Body of pancreas (tissue), 4 donors: ENCODE data around the gene CACNG4. TPM values are rescaled to one million over a fixed set of nuclear protein-coding genes. Genes with fewer than 3 reads are reported as not detected.

Source experiments
- ATAC-seq: fragments of 150-250 bp; one replicate; pipeline ENCODE4 v1.9.1; 2016
- DNase-seq, 4 donors: peaks; one replicate each; pipeline ENCODE4 v3.0.0-alpha.2; 2019
- H3K27ac ChIP-seq, 4 donors: fragments of 200-600 bp; sonication (generic); 1 replicate in 3 of 4; 2 replicates in 1 of 4; pipeline versions ENCODE4 v1.5.1 to v1.6.1; 2016 to 2019; ENCODE audit warnings: mild to moderate bottlenecking in 1 of 4, mixed read lengths in 1 of 4, moderate library complexity in 1 of 4
- H3K27me3 ChIP-seq, 2 donors: fragments of 200-600 bp; sonication (generic); one replicate each; pipeline ENCODE4 v1.6.0; 2016; ENCODE audit warnings: mild to moderate bottlenecking in 1 of 2
- H3K36me3 ChIP-seq, 2 donors: fragments of 200-600 bp; sonication (generic); replicated peaks in 1 of 2; 2 replicates each; pipeline ENCODE4 v1.5.1; 2016; ENCODE audit warnings: low read depth in 2 of 2; ENCODE audit not compliant: insufficient read depth in 1 of 2
- H3K4me1 ChIP-seq: fragments of 200-600 bp; sonication (generic); one replicate; pipeline ENCODE4 v1.6.0; 2016
- H3K4me3 ChIP-seq, 2 donors: fragments of 200-600 bp; sonication (generic); 1 replicate in 1 of 2; 2 replicates in 1 of 2; pipeline ENCODE4 v1.5.1; 2016 to 2019
- H3K9me3 ChIP-seq, 3 donors: fragments of 200-600 bp; sonication (generic); 1 replicate in 2 of 3; 2 replicates in 1 of 3; pipeline ENCODE4 v1.5.1; 2016
- POLR2A ChIP-seq, 3 donors: fragments of 450-650 bp; IDR thresholded peaks; one replicate each; pipeline ENCODE4 v1.6.1; 2016; ENCODE audit warnings: antibody characterized with exemption in 3 of 3, mild to moderate bottlenecking in 2 of 3
- WGBS, 2 donors: methylation state at CpG; one replicate each; pipeline ENCODE4 v1.1.5; 2017; 5-methylcytosine and 5-hydroxymethylcytosine counted together
- intact Hi-C: fragments of 100-400 bp; cut with DNase I; formaldehyde crosslinking; loops from one replicate; pipeline ENCODE4 v1.15.1; 2023
- total RNA-seq, 2 donors: library from RNA; depleted of rRNA; stranded (reverse); fragments of >200 nt; gene quantifications; one replicate each; pipeline ENCODE4 v1.1.0, GENCODE V29; 2016
- TF ChIP-seq, protein P1 (sequence below), 7 experiments: fragments of 450-650 bp in 4 of 7; fragments of 200-600 bp in 3 of 7; sonication (generic) in 3 of 7; IDR thresholded peaks; one replicate each; pipeline ENCODE4 v1.5.1; 2016 to 2019; ENCODE audit warnings: antibody characterized with exemption in 7 of 7

The CACNG4 gene
- total RNA-seq, 2 donors from 2014 or later, result 0.26 TPM; not detected in 1

DNA sequence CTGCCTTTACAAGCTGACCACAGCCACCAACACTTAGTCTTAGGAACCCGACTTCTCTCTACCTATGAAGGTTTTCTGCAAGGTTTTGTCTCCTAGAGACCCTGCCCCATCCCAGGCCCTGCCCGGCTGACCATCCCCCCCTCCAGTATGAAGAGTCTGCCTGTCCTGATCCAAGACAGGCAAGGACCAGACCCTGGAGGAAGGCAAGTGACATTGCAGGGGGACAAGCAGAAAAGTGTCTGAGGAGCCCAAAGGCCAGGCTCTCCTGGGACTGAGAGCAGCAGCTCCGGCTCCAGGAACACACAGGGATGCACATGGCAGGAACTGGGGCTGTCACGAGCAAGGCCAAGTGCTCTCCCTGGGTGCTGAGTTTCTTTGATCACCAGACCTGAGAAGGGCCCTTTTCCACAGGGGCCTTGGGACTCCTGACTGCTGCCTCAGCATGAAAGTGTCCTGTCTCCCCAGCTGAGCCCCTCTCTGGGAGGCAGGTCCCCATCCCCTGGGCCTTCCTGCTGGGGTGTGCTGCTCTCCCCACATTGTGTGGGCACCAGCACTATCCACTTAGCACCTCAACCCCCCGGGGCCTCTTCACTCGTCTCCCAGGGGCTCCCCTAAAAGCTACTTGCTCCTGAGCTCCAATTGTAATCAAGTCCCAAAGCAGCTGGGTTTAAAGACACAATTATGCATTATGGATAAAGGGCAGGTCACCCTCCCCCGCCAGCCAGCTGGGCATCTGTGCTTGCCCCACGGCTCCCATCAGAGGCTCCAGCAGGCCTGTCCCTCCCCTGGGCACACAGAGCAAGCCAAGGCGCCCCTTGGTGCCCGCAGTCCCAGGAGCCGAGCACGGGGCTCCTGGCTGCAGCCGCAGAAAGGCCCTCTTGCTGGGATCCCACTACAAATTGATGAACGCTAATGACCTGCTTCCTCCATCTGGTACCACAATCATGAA, 11.6 kb upstream of the CACNG4 start:
- Histone ChIP-seq H3K36me3 (no peaks in the 10 kb centered on the region), H3K9me3 (no peaks in the 10 kb centered on the region), H3K27me3 (no peaks in the 10 kb centered on the region), H3K27ac (peak overlapping the region in 1 of 4 donors; percentile 23), H3K4me3 (no peak overlapping the region), H3K4me1 (no peaks in the 10 kb centered on the region)
- DNase-seq, result no peak
- no peak for TF ChIP-seq POLR2A (IDR thresholded peaks at IDR 0.05)
- TF ChIP-seq, protein P1, sequence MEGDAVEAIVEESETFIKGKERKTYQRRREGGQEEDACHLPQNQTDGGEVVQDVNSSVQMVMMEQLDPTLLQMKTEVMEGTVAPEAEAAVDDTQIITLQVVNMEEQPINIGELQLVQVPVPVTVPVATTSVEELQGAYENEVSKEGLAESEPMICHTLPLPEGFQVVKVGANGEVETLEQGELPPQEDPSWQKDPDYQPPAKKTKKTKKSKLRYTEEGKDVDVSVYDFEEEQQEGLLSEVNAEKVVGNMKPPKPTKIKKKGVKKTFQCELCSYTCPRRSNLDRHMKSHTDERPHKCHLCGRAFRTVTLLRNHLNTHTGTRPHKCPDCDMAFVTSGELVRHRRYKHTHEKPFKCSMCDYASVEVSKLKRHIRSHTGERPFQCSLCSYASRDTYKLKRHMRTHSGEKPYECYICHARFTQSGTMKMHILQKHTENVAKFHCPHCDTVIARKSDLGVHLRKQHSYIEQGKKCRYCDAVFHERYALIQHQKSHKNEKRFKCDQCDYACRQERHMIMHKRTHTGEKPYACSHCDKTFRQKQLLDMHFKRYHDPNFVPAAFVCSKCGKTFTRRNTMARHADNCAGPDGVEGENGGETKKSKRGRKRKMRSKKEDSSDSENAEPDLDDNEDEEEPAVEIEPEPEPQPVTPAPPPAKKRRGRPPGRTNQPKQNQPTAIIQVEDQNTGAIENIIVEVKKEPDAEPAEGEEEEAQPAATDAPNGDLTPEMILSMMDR (IDR thresholded peaks at IDR 0.05), result no peak
- 86 to 88% methylated on average over 9 to 14 of the region's 14 CpGs for WGBS, 2 donors
- no peak for ATAC-seq
- intact Hi-C loops, result no loop called here

DNA sequence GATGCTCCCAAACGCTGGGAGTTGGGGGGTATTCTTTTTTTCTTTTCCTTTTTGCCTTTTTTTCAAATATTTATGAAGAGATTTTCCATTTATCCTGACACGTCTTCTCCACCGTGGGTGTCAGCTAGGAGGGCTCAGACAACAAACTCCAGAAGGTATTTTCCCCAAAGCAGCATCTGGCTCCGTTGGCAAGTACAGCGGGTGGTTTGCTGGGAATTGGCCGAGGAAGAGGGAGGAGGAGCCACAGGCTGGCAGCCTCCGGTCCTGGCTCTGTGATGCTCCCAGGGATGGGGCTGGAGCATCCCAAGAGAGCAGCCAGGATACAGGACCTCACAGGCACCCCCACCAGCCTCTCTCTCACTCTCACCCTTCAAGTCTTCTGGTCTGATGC, 10.9 kb upstream of the CACNG4 start:
- no peak overlapping the region for H3K4me3 ChIP-seq
- no peak for DNase-seq
- H3K36me3 ChIP-seq, result no peaks in the 10 kb centered on the region
- intact Hi-C loops, result no loop called here
- H3K27me3 ChIP-seq, result no peaks in the 10 kb centered on the region
- H3K27ac ChIP-seq, result no peak overlapping the region
- H3K9me3 ChIP-seq, result no peaks in the 10 kb centered on the region
- WGBS, 2 donors, result 44 to 53% methylated on average over 7 of the region's 7 CpGs
- no peak for ATAC-seq
- TF ChIP-seq, protein P1 (IDR thresholded peaks at IDR 0.05), result no peak
- no peak for TF ChIP-seq POLR2A (IDR thresholded peaks at IDR 0.05)
- no peaks in the 10 kb centered on the region for H3K4me1 ChIP-seq

DNA sequence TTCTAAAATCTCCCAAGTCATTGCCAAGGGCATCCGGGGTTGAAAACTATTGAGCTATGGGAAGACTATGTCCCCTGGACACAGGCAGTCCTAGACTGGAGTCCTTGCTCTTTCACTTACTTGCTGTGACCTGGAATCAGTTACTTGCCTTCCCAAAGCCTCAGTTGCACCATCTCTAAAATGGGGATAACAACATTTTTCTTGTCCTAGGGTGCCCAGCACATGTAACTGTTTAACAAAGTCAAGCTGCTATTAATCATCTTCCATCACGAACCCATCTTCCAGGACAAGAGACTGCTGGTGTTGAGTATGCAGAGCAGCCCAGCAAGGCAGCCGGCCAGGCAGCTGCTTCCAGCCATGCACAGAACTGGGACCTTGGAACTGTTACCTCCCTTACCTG, 9.9 kb upstream of the CACNG4 start:
- Histone ChIP-seq H3K27me3 (no peaks in the 10 kb centered on the region), H3K27ac (no peak overlapping the region), H3K9me3 (no peaks in the 10 kb centered on the region), H3K36me3 (no peaks in the 10 kb centered on the region), H3K4me1 (no peaks in the 10 kb centered on the region), H3K4me3 (no peak overlapping the region)
- TF ChIP-seq, protein P1 (IDR thresholded peaks at IDR 0.05), result no peak
- TF ChIP-seq POLR2A (IDR thresholded peaks at IDR 0.05), result no peak
- WGBS, 2 donors, result 74 to 86% methylated on average over 3 of the region's 3 CpGs
- ATAC-seq (no peak), DNase-seq (no peak)
- intact Hi-C loops, result no loop called here

DNA sequence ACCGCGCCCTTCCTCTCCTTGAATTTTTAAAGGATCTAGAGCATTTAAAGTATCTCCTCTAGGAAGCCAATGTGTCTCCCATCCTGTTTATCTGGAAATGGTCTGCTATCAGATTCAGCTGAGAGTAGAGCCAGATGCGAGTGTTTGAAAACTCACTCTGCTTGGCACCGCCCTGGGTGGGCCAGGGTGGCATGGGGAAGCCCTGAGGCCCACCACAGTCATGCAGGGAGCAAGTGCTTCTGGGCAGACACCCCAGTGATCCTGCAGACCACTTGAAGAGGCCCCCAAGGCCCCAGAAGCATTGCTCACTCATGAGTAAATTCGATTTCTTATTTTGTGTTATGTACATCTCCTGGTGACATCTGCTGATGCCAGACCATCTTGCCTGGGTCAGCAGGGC, 8.7 kb upstream of the CACNG4 start:
- ATAC-seq, result no peak
- Histone ChIP-seq H3K4me1 (no peaks in the 10 kb centered on the region), H3K27ac (no peak overlapping the region), H3K27me3 (no peaks in the 10 kb centered on the region), H3K36me3 (no peaks in the 10 kb centered on the region), H3K4me3 (no peak overlapping the region), H3K9me3 (no peaks in the 10 kb centered on the region)
- 84 to 90% methylated on average over 5 of the region's 5 CpGs for WGBS, 2 donors
- no peak for DNase-seq
- intact Hi-C loops, result no loop called here
- TF ChIP-seq POLR2A (IDR thresholded peaks at IDR 0.05), result no peak
- TF ChIP-seq, protein P1 (IDR thresholded peaks at IDR 0.05), result no peak

DNA sequence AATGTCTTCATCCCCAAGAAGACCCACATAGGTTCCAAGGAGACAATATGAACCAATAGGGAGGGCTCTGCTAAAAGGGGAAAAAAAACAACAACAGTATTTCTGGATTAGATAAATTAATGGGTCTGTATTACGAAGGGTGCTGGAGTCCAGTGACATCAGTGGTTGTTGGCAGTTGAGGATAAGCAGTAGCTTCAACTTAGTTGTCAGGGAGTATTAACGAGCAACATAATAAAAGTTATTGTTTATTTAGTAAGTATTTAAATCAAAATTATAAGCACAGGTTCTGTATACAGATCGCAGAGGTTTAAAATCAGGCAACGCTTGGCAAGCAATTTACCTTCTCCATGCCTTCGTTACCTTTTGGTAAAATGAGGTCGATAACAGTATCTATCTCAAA, 7.6 kb upstream of the CACNG4 start:
- intact Hi-C loops, result no loop called here
- Histone ChIP-seq H3K4me1 (no peaks in the 10 kb centered on the region), H3K9me3 (no peaks in the 10 kb centered on the region), H3K4me3 (no peak overlapping the region), H3K27me3 (no peaks in the 10 kb centered on the region), H3K36me3 (no peaks in the 10 kb centered on the region), H3K27ac (no peak overlapping the region)
- WGBS, 2 donors, result 81 to 82% methylated on average over 6 of the region's 6 CpGs
- no peak for TF ChIP-seq POLR2A (IDR thresholded peaks at IDR 0.05)
- TF ChIP-seq, protein P1 (IDR thresholded peaks at IDR 0.05), result no peak
- DNase-seq, result no peak
- no peak for ATAC-seq
